BE2C (cell line): Measurements from ENCODE around the gene FLOT2.
"Not testable (repeated sequence)": the region's sequence is repeated elsewhere in the genome, so short reads cannot be mapped to it uniquely, and the experiment has no call there.

ENCODE experiments used
- DNase-seq: peaks from one replicate; pipeline ENCODE4 v3.0.0-alpha.2; 2020
- H3K27me3 ChIP-seq: fragments of 250-450 bp; sonication (Bioruptor Pico); 2 replicates; pipeline ENCODE4 v1.5.1; 2020; ENCODE audit warnings: mild to moderate bottlenecking
- H3K36me3 ChIP-seq: fragments of 250-450 bp; sonication (Bioruptor Pico); 2 replicates; pipeline ENCODE4 v1.5.1; 2020; ENCODE audit warnings: mild to moderate bottlenecking
- H3K4me1 ChIP-seq: fragments of 250-450 bp; sonication (Bioruptor Pico); 2 replicates; pipeline ENCODE4 v1.5.1; 2020
- H3K4me3 ChIP-seq: 2 replicates; pipeline ENCODE4 v1.5.1; 2011; ENCODE audit warnings: low read depth, low read length
- H3K9me3 ChIP-seq: fragments of 250-450 bp; sonication (Bioruptor Pico); 2 replicates; pipeline ENCODE4 v1.5.1; 2020
- TF ChIP-seq, protein P1 (sequence below): IDR thresholded peaks from 2 replicates; pipeline ENCODE4 v1.5.1; 2012; ENCODE audit warnings: mild to moderate bottlenecking, low read depth, low read length

FLOT2 gene

DNA sequence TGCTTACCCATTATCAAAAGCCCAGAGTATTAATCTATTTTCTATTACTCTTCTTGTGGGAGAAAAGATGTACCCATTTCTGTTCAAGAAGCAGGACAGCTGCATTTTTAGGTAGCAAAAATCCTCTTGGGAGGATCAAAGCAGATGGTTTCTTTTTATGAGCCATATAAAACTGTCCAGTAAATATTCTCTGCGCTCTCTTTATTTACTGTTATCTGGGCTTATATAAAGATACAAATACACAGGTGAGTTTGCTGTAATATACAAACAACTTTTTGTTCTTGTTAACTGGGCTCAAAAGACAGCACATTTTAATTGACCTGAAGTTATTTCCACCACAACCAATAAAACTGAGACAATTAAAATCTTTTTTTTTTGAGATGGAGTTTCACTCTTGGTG is 43.7 kb upstream of the FLOT2 start:
- H3K9me3 ChIP-seq = no peaks in the 10 kb centered on the region
- no peaks in the 10 kb centered on the region for H3K4me1 ChIP-seq
- TF ChIP-seq, protein P1, sequence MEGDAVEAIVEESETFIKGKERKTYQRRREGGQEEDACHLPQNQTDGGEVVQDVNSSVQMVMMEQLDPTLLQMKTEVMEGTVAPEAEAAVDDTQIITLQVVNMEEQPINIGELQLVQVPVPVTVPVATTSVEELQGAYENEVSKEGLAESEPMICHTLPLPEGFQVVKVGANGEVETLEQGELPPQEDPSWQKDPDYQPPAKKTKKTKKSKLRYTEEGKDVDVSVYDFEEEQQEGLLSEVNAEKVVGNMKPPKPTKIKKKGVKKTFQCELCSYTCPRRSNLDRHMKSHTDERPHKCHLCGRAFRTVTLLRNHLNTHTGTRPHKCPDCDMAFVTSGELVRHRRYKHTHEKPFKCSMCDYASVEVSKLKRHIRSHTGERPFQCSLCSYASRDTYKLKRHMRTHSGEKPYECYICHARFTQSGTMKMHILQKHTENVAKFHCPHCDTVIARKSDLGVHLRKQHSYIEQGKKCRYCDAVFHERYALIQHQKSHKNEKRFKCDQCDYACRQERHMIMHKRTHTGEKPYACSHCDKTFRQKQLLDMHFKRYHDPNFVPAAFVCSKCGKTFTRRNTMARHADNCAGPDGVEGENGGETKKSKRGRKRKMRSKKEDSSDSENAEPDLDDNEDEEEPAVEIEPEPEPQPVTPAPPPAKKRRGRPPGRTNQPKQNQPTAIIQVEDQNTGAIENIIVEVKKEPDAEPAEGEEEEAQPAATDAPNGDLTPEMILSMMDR = no peak
- H3K36me3 ChIP-seq = peaks cover 9% of the 10 kb centered on the region
- H3K4me3 ChIP-seq = no peak overlapping the region
- no peak for DNase-seq
- H3K27me3 ChIP-seq = no peaks in the 10 kb centered on the region

DNA sequence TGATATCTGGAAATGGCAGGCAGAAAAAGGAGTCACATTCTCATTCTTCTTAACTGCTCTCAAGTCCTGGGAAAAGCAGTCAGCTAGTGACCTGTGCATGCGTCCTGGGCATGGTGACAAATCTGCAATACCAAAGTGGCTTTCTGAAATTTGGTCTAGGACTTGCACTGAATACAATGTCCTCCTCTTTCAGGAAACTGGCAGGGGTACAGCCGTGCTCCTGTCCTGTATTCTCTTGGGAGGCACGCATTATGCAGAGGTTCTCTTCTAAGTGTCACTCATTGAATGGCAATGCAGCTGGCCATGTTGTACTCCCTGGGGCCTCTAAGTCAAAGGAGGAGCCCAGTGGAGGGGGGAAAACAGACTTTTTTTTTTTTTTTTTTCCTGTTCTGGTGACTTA is 43.1 kb upstream of the FLOT2 start:
- Histone ChIP-seq H3K9me3 (no peaks in the 10 kb centered on the region), H3K27me3 (no peaks in the 10 kb centered on the region), H3K4me3 (no peak overlapping the region), H3K36me3 (peaks cover 9% of the 10 kb centered on the region), H3K4me1 (no peaks in the 10 kb centered on the region)
- no peak for DNase-seq
- TF ChIP-seq, protein P1 = no peak

DNA sequence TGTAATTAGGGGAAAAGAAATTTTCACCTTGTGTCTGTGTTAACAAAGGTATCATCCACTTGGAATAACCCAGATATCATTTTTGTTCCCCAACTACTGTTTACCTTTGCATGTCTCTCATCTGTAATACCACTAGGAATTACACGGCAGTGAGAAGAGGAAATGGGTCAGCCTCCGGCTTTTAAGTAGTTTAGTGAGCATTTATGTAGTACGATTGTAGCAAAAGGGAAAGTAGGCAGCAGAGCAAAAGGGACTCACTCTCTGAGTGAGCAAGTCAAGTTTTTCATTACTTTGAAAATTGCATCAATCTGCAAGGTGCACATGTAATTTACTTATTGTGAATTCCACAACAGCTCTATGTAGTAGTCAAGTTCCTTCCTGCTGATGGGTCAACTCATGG is 42.6 kb upstream of the FLOT2 start:
- H3K9me3 ChIP-seq = no peaks in the 10 kb centered on the region
- no peak for DNase-seq
- H3K27me3 ChIP-seq = no peaks in the 10 kb centered on the region
- TF ChIP-seq, protein P1 = no peak
- no peaks in the 10 kb centered on the region for H3K4me1 ChIP-seq
- H3K36me3 ChIP-seq = peaks cover 9% of the 10 kb centered on the region
- H3K4me3 ChIP-seq = no peak overlapping the region

DNA sequence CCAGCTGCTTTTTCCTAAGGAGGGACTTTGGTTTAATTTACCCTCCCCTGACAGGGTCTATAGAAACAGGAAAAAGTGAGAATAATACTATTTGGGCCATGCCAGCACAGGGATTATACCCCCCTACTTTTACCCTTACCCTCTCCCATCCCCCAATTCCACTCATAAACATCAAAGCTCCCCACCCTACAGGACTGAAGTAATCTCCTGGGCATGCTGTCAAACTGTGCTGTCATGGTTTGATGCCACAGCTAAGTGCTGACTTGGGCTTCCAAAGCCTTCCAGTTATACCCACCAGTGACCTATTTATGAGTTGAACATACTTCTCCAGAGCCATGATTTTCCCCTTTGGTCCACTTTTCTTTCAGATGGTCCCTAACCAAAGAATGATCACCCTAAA is 41.0 kb upstream of the FLOT2 start:
- Histone ChIP-seq H3K27me3 (no peaks in the 10 kb centered on the region), H3K4me1 (no peaks in the 10 kb centered on the region), H3K4me3 (no peak overlapping the region), H3K9me3 (no peaks in the 10 kb centered on the region), H3K36me3 (peaks cover 7% of the 10 kb centered on the region)
- no peak for DNase-seq
- TF ChIP-seq, protein P1 = no peak

DNA sequence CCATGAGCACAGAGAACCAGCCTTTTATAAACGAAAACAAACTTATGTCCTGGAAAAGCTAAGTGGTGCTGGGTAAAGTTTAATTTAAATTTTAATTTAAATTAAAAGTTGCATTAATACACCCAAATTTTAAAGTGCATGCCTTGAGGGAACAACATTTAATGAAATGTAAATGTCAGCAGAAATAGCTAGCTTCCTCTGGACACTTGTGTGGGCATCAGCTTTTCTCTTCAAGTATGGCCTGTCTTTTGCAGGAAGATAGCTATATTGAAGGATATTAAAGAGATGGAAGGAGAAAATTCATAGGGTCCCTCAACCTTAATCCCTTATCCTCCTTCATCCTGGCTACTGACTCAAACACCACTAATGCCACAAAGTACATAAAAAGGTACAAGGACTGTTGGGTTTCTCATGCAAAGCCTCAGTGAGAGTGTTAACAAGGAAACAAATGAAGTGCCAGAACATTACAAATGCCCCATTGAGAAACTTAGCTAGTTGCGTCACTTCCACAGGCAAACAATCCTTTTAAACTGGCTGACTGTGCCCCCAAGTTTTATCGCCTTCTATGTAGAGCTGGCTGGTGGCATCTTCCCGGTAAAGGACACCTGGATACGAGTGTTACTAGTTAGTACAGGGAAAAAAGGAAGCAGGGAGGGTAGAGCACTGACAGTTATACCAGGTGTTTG is 39.7 kb upstream of the FLOT2 start:
- TF ChIP-seq, protein P1 = no peak
- Histone ChIP-seq H3K4me3 (no peak overlapping the region), H3K36me3 (no peaks in the 10 kb centered on the region), H3K27me3 (no peaks in the 10 kb centered on the region), H3K9me3 (no peaks in the 10 kb centered on the region), H3K4me1 (no peaks in the 10 kb centered on the region)
- DNase-seq = no peak

DNA sequence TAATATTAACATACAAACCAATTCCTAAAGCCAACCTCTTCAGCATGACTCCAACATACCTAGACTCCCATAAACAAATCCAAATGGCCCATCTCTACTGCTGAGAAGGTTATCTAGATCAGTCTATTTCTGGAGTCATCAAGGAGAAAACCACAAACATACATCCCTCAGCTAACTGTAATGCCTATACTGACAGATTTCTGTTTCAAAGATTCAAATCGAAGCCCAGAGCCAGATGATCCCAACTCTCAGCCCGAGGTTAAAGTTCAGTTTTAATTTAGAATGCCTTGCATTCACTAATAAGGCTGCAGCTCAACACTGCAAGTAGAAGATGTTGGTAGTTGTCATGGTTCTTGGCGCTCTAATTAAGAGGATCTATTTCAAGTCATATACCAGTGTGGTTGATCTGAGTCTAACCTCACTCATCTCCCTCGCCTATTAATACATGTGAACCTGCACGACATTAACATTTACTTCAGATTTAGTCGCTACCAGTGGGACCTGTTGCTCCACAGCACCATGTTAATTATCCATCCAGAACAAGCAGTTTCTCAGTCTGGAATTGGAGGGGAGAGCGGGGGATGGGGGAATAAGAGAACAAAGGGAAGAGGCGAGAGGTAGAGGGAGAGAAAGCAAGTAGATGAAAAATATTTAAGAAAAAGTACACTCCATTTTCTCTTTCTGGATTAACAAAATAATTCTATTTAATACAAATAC is 38.4 kb upstream of the FLOT2 start:
- H3K36me3 ChIP-seq = no peaks in the 10 kb centered on the region
- H3K9me3 ChIP-seq = no peaks in the 10 kb centered on the region
- no peaks in the 10 kb centered on the region for H3K27me3 ChIP-seq
- H3K4me3 ChIP-seq = no peak overlapping the region
- H3K4me1 ChIP-seq = no peaks in the 10 kb centered on the region
- TF ChIP-seq, protein P1 = no peak
- DNase-seq = no peak

DNA sequence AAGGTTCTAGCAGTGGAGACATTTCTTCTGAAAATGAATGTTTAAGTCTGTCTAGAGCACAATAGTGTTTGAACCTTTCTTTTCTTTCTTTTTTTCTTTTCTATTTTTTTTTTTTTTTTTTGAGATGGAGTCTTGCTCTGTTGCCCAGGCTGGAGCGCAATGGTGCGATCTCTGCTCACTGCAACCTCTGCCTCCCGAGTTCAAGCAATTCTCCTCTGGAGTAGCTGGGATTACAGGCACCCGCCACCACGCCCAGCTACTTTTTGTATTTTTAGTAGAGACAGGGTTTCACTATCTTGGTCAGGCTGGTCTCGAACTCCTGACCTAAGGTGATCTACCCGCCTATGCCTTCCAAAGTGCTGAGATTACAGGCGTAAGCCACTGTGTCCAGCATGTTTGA is 37.0 kb upstream of the FLOT2 start:
- not testable (repeated sequence) for H3K36me3 ChIP-seq

More for the DNA sequence above, 37.0 kb upstream of the FLOT2 start:
- not testable (repeated sequence) for H3K27me3 ChIP-seq, DNase-seq, H3K4me1 ChIP-seq, H3K9me3 ChIP-seq, H3K4me3 ChIP-seq
